Measurements from ENCODE around the gene KMT5C. TPM values are rescaled to one million over a fixed set of nuclear protein-coding genes. Genes with fewer than 3 reads are reported as not detected.

The KMT5C gene
- total RNA-seq, 2 donors from 2014 or later: 66.6 to 103 TPM

Other genes starting within 250 kb of the KMT5C start
- 100 to 1,000 TPM; 133 to 173 TPM for gene PPP1R12C, start 222.2 kb upstream of the KMT5C start, total RNA-seq
- gene TNNT1, start 190.7 kb upstream of the KMT5C start, total RNA-seq: under 1 TPM in 1 of 2 donors, not detected in 1; 0.52 TPM
- gene TNNI3, start 182.1 kb upstream of the KMT5C start, total RNA-seq: not detected
- gene DNAAF3, start 173.3 kb upstream of the KMT5C start, total RNA-seq: not detected
- 1 to 10 TPM; 3.8 to 4.3 TPM for gene SYT5, start 159.6 kb upstream of the KMT5C start, total RNA-seq
- gene PTPRH, start 130.4 kb upstream of the KMT5C start, total RNA-seq: not detected
- gene TMEM86B, start 111.1 kb upstream of the KMT5C start, total RNA-seq: 10 to 100 TPM; 12.4 to 12.8 TPM
- gene PPP6R1, start 80.9 kb upstream of the KMT5C start, total RNA-seq: 100 to 1,000 TPM; 183 to 186 TPM
- 10 to 100 TPM; 19.1 to 23.1 TPM for gene HSPBP1, start 59.8 kb upstream of the KMT5C start, total RNA-seq
- gene BRSK1, start 55.9 kb upstream of the KMT5C start, total RNA-seq: 1 to 10 TPM; 3.0 to 7.4 TPM
- under 1 TPM in 1 of 2 donors, not detected in 1; 0.75 TPM for gene TMEM150B, start 14.5 kb upstream of the KMT5C start, total RNA-seq
- gene COX6B2, start 14.8 kb downstream of the KMT5C start, total RNA-seq: 1 to 10 TPM in 1 of 2 donors, under 1 TPM in 1; 0.62 to 1.4 TPM
- gene GARIN5B, start 23.4 kb downstream of the KMT5C start, total RNA-seq: under 1 TPM in 1 of 2 donors, not detected in 1; 0.07 TPM
- under 1 TPM; 0.25 to 0.89 TPM for gene IL11, start 30.6 kb downstream of the KMT5C start, total RNA-seq
- gene TMEM190, start 37.0 kb downstream of the KMT5C start, total RNA-seq: not detected
- gene TMEM238, start 44.4 kb downstream of the KMT5C start, total RNA-seq: 10 to 100 TPM; 14.6 to 19.5 TPM
- 1,000 to 10,000 TPM; 3,164 to 3,616 TPM for gene RPL28, start 46.1 kb downstream of the KMT5C start, total RNA-seq
- gene UBE2S, start 67.9 kb downstream of the KMT5C start, total RNA-seq: 10 to 100 TPM; 64.6 to 78.1 TPM
- not detected for gene SHISA7, start 103.4 kb downstream of the KMT5C start, total RNA-seq
- gene ISOC2, start 121.8 kb downstream of the KMT5C start, total RNA-seq: 1 to 10 TPM; 6.5 to 7.2 TPM
- gene C19orf85, start 124.9 kb downstream of the KMT5C start, total RNA-seq: not detected
- 10 to 100 TPM; 19.4 to 25.5 TPM for gene ZNF628, start 136.7 kb downstream of the KMT5C start, total RNA-seq
- 10 to 100 TPM in 1 of 2 donors, 1 to 10 TPM in 1; 9.1 to 11.9 TPM for gene NAT14, start 145.3 kb downstream of the KMT5C start, total RNA-seq
- gene SSC5D, start 148.6 kb downstream of the KMT5C start, total RNA-seq: under 1 TPM; 0.08 to 0.47 TPM
- not detected for gene SBK2, start 197.3 kb downstream of the KMT5C start, total RNA-seq
- gene SBK3, start 205.7 kb downstream of the KMT5C start, total RNA-seq: not detected
- gene ZNF579, start 241.0 kb downstream of the KMT5C start, total RNA-seq: 1 to 10 TPM; 5.9 to 6.2 TPM